Activated CD8-positive, alpha-beta memory T cell treated with anti-CD3 and anti-CD28 coated beads for 36 hours (primary cell): ENCODE data around the gene TMF1. TPM values are rescaled to one million over a fixed set of nuclear protein-coding genes. Genes with fewer than 3 reads are reported as not detected.

Source experiments
- CTCF ChIA-PET: fragments of 350-600 bp; sonication (Branson Sonifier 250); formaldehyde crosslinking; loops from one replicate; lab custom pipeline; 2021; ENCODE audit warnings: antibody characterized with exemption; lab: Charles Lee
- POLR2A ChIA-PET: fragments of 350-600 bp; sonication (Branson Sonifier 250); formaldehyde crosslinking; loops from one replicate; lab custom pipeline; 2021; ENCODE audit warnings: antibody characterized with exemption; lab: Charles Lee
- total RNA-seq, 2 experiments: library from RNA; stranded (reverse); gene quantifications; one replicate each; pipeline ENCODE4 v1.2.3, GENCODE V29; 2021

The TMF1 gene
- total RNA-seq, 2 experiments from 2014 or later = 32.2 to 33.1 TPM

DNA sequence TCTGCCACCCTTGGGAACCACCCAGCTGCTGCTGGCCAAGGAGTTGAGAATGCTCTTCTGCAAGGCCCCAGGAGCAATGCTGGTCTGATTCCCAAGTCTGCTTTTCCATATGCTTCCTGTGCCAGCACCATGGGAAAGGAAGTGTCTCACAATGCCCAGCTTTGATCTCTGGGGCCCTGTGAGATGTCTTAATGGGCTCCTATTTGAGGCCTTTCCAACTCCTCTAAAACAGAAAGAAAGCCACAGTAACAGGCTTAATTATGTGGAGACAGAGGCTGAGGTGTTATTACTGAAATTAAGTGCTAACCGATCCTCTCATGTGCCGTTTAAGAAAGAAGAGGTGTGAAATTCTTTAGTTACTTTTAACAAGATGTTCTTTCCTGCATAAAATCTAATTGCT lies 43.2 kb downstream of the TMF1 start:
- ChIA-PET CTCF (no interaction called here), POLR2A (no interaction called here)

DNA sequence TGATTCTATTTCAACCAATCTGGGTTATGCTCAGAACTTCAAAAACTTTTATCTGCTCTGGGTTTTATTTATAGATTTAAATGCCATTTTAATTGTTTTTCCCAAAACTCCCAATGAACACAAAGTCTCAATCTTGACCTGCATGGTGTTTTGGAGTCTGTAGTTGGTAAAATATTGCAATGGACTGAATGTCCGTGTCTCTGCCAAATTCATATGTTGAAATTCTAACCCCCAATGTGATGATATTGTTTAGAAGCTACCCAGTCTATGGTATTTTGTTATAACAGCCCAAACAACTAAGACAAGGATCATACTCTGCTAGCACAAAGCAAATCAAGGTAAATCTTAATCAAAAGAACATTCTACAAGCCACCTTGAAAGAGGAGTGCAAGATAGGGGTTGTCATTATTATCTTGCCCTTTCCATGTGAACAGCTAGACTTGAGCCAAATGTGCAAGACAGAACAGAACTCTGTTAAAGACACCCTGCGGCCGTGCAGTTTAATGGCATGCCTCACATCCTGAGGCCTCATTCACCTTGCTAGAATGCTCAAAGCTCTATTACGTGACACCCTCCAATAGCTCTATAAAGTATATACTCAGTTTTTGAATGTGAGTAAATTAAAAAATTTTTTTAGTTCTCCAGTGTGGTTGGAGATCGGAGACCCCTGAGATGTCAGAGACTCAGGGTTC lies 46.2 kb downstream of the TMF1 start:
- POLR2A ChIA-PET = interaction anchor here (0.6 kb wide), 1 partner anchor 45 kb away, joined by 3 read pairs; no protein-coding TSS in a partner anchor
- CTCF ChIA-PET = interaction anchor here (1.1 kb wide), 1 partner anchor 8 kb away, joined by 4 read pairs; the partner anchor contains the start of gene EOGT

DNA sequence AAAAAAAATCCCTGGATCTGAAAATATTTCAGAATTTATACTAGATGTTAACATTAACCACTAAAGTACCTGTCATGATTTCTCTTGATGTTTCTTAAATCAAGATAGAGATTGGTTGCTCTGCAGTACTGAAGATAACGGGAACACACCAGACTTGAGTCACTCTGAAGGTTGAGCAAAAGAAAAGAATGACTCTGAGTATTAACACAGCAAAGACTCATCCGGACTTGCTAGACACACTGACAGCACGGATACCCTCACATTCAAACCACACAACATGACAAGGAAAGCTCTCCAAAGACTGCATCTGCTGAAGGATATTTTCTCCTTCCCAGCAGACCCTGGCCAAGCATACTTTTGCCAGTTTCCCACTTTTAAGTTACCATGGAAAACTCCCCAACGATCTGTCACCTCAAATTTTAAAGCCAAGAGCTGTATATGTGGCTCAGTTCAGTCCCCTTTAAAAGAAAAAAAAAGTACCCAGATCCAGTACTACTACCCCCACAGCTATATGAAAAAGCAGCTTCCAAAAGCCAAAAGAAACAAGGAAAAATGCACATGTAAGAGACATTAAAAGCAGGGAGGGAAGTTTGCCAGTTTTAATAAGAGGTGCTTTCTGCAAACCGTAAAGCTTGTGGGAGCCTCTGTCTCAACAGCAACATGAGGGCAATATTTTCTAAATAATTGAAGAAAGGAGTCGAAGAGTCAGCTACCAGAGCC lies 46.9 kb downstream of the TMF1 start:
- ChIA-PET CTCF (interaction anchor here (1.1 kb wide), 1 partner anchor 9 kb away, joined by 4 read pairs; the partner anchor contains the start of gene EOGT), POLR2A (no interaction called here)

DNA sequence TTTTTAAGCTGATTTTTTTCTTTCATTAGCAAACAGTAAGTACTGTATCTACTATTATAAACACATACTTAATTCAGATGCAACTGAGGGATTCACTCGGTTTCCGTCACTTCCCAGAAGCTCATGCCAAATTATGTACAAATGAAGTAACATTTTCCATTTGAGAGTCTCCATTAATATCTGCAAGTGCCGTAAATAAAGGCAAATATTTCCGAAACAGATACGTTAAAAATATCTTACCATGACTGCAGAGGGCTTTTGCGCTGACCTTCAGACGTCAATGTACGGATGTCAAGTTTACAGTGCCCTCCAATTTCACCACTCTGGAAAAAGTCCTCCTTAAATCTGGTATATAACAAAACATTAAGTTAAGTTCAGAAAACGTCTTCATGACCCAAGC lies 48.0 kb downstream of the TMF1 start:
- ChIA-PET CTCF (no interaction called here), POLR2A (no interaction called here)

DNA sequence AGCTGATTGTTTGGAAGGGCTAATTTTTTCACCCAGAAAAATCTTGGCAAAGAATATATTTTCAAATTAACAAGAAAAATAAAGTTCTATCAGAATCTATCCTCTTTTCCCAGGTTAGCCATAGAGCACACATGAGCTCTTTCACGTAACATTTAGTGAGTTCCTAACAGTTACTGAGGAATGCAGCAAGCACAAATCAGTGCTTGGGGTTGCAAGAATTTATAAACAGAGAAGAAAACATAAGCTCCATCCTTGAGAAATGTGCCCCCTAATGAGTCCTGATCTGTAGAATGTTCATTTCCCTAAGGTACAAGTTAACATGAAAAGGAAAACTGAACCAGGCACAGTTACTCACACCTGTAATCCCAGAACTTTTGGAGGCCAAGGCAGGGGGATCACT lies 52.5 kb downstream of the TMF1 start:
- CTCF ChIA-PET = no interaction called here
- POLR2A ChIA-PET = no interaction called here

DNA sequence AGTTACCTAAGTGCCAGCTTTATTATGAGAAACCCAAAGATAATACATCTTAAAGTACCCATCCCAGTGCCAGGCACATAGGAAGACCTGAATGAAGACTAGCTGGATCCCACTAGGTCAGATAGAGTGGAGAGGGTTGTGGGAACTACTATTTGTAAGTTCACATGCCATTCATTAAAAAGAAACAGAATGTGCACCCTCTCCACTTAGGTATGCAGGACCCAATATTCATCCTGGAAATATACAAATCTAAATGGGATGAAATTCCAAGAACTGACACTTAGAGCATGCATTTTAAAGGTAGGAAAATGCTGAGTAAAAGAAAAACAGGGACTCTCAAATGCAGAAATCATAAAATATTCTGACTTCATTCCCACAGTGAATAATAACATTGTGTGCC lies 53.0 kb downstream of the TMF1 start:
- ChIA-PET CTCF (no interaction called here), POLR2A (no interaction called here)

DNA sequence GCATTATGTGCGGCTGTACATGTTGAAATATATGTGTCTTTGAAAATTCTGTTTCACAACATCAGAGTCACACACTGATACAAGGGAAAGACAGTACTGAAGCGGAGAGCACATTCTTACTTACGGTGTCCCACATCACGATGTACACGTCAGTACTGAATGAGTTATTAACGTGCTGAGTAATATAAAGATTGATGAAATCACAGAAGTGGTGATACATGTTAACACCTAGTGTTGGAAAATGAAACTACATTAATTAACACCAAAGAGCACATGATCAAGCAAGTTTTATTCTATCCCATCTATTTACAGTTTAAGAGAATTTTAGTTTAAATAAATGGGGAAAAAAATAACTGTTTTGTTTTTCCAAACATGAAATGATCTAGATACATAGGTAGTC lies 54.2 kb downstream of the TMF1 start:
- ChIA-PET CTCF (no interaction called here), POLR2A (no interaction called here)

DNA sequence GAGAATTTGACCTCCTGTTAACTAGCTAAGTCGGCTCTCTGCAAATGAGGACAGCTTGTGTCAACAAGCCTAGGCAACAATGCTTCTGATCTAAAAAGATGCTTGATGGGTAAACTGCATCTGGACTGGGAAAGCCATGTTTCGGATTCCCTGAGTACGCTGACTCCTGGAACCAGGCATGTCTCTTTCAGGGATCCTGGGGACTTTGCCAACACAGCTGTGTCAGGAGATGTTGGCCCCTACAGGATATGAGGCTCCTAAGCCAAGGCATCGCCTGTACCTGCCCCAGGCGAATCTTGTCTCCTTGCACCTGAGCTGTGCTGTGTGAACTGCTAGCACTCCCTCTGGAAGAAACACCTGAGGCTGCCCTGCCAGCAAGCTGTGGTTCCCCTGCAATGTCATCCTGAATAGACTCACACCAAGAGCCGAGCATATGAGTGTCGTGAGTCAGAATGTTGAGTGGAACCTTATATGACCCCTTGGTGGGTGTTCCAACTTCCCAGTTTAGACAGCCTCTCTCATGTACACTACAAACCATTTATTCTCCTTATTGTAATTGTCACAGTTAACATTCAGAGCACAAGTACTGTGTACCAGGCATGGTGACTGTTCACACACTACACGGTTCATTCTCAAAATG lies 55.7 kb downstream of the TMF1 start:
- ChIA-PET POLR2A (no interaction called here), CTCF (no interaction called here)

DNA sequence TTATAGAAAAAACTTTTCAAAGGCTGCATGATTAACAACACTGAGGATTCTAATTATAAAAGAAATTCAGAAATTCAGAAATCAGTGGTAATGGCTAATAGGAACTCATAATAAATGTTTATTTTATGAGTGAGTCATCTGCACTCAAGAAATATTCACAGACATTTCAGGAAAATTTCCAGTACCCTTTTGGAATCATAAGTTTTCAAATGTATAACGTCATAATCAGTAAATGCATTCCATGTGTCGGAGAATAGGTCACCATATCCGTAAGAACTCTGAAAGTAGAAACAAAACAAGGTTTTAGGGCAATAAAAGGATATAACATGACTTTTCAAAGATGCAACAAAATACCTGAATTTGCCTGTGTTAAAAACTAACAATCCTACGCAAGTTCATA lies 63.4 kb downstream of the TMF1 start:
- ChIA-PET POLR2A (no interaction called here), CTCF (no interaction called here)

DNA sequence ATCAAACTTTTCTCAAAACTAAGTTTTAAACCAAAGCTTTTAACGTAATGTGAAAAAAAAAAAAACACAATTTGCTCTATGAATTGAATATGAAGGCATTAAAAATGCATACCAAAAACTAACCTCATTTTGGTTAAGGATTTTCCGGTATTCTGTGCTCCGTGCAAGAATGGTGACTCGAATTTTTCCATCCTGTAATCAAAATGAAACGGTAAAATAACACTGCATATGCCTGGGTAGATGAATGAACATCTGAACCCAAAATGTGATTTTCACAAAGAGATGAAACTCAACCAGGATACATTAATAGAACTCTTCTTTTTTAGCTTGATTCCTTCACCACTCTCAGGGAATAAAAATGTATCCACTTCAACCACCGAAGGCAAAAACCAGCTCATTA lies 64.8 kb downstream of the TMF1 start:
- ChIA-PET CTCF (no interaction called here), POLR2A (no interaction called here)

DNA sequence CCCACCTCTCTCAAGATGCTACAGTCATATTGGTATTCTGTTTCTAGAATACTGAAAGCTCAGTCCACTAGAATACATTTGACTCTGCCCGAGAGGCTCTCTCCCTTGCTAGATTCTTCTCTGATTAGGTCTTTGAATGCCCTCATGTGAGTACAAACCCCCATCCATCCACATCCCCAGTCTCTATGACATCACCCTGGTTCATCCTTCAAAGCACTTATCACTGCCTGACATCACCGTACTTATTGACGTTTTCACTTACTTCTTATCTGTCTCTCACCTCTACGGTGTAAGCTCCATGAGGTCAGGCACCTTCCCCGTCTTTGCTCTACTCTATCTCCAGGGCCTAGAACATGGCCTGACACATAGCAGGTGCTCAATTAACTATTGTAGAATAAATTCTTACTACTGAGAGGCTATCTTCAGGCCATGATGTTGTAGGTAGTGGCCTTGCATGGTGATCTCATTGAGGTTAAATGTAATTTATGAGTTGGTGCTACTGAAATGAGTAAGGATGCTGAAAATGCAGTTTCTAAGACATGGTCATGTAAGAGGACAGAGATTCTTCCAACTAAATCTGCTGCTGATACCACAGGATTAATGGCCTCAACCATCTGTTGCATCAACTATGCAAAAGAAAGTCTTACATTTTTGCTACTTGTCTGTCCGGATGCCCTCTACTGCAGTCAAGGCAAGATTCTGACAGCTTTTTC lies 65.5 kb downstream of the TMF1 start:
- POLR2A ChIA-PET = no interaction called here
- CTCF ChIA-PET = no interaction called here

DNA sequence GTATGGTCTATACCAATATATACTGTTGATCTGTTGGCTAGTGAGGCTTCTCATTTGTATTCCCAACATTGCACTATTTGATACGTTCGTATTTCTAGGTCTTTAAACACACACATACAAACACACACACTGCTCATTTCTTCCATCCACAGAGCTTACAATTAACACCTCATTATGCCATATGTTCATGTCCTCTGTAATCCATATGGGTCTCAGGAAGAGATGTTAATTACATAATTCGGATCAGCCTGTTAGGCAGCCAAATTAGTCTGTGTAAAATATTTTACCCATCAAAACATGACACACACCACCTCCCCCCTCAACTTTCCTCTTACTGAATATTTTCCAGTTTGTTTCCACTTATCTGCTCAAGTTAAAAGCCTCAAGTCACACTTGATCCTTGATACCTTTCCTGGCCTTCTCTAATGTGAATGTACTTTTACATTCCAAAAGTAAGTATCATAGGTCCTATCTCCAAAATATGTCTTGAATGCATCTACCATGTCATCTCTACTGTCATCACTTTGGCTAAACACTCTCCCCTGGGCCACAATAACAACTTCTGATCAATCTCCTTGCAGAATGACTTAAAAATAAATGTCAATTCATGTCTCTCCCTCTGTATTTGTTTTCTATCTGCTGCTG lies 66.9 kb downstream of the TMF1 start:
- ChIA-PET CTCF (no interaction called here), POLR2A (no interaction called here)

DNA sequence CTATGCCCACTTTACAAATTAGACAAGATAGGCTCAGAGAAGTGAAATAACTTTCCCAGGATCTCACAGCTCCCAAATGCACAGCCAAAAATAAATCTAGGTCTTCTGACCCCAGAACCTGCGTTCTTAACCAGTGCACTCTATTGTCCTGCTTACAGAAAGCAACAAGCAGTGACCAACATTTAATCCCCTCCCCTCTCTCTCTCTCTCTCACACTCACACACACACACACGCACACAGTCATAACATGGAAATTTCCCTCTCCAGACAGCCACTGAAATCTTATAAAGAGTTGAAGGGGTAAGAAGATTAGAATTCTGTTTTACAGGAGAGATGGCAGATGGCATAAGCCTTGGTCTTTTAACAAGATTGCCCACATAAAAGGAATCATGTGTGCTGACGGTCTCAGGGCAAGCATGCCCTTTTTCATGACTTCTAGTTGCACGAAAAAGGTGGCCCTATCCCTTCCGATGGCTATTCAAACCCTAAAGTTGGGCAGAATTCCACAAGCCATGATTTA lies 68.1 kb downstream of the TMF1 start:
- CTCF ChIA-PET = no interaction called here
- POLR2A ChIA-PET = no interaction called here

DNA sequence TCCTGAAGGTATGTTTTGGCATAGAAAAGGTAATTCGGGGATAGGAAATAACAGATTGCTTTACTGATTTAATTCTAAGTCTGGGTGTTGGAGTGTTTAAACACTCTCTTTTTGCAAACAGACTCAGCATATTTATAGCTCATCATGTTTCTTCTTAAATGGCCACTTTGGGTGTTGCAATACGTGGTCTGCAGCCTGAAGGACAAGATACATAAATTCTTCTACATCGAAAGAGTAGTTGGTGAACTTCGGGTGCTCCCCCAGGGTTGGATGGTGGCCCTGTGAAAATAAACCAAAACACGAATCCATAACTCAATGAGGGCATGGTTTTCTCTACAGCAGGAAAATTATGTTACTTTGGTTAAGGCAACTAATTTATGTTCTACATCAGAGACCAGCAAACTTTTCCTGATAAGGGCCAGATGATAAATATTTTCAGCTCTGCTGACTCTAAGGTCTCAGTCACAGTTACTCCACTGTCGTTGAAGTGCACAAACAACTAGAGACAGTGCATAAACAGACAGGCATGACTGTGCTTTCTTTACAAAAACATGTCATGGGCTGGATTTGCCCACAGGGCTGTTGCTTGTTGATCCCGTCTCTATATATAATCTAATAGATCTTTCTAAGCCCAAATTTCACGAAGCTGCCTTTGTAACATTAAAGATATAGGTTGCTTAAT lies 74.5 kb downstream of the TMF1 start:
- ChIA-PET CTCF (no interaction called here), POLR2A (no interaction called here)

DNA sequence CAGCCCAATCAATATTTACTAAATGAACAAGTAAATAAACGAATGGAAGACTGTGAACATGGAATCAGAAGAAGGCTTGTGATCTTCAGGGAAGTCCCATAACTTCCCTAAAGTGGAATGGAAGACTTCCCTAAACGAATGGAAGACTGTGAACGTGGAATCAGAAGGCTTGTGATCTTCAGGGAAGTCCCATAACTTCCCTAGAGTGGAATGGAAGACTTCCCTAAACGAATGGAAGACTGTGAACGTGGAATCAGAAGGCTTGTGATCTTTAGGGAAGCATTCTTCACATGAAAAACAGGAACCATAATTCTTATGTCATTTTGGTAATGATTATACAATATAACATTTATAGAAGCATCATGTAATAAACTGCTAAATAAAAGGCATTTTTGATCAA lies 77.4 kb downstream of the TMF1 start:
- POLR2A ChIA-PET = no interaction called here
- CTCF ChIA-PET = no interaction called here

DNA sequence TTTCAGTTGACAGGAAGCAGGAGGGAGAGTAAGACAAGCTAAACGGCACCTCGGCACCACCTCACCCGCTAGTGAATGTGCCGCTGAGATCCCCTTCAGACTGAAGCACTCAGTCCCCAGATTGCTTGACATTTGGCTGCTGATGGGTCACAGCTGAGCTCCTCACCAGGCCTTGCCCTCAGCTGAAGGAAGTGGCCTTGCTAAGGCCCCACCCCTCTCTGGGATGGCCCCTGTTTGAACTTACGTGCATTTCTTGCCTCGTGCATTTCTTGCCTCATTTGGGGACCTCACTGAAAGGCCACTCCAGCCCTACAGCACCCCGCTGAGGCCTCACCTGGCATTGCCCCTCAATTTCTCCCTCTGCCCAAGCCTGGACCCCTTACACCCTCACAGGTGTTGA lies 78.5 kb downstream of the TMF1 start:
- ChIA-PET CTCF (no interaction called here), POLR2A (no interaction called here)

DNA sequence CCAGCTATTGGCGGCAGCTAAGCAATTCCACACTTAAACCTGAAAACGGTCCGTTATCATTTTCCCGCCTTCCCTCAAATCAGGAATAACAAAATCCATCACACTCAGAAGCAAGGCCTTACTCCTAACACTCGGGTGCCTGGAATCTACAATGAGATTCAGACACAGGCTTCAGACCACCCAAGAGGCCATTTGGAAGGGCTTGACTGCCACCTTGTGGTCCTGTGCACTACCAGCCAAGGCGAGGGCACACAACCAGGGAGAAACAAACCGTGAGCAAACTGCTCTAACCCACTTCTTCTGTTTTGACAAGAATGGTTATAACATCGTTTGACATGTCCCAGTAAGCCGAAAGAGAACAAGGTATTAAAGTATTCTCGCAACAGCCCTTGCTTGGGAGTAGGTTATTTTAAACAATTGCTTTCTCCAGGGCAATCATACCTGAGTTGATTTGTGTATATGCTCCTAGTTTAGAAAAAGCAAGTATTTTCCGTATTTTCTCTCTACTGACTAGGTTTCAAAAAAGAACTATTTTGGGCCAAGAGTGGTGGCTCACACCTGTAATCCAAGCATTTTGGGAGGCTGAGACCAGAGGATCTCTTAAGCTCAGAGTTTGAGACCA lies 79.7 kb downstream of the TMF1 start:
- POLR2A ChIA-PET = no interaction called here

More for the DNA sequence above, 79.7 kb downstream of the TMF1 start:
- CTCF ChIA-PET = no interaction called here
